Panc1 (cell line): ENCODE measurements around the gene MEP1A.

Source experiments
- POLR2AphosphoS5 ChIP-seq: IDR thresholded peaks from 2 replicates; pipeline ENCODE4 v1.6.1; 2012; ENCODE audit warnings: mild to moderate bottlenecking, low read depth, low read length, moderate library complexity
- TF ChIP-seq, protein P1 (sequence below): fragments of 450-650 bp; IDR thresholded peaks from 2 replicates; pipeline ENCODE4 v1.5.1; 2017; ENCODE audit warnings: mild to moderate bottlenecking
- TF ChIP-seq, protein P2 (sequence below), 2 experiments: IDR thresholded peaks; 2 replicates each; pipeline ENCODE4 v1.6.1; 2011 to 2012; ENCODE audit warnings: low read depth in 2 of 2, control low read depth in 1 of 2, low read length in 1 of 2, mild to moderate bottlenecking in 1 of 2, moderate library complexity in 1 of 2; ENCODE audit not compliant: insufficient read depth in 1 of 2

DNA sequence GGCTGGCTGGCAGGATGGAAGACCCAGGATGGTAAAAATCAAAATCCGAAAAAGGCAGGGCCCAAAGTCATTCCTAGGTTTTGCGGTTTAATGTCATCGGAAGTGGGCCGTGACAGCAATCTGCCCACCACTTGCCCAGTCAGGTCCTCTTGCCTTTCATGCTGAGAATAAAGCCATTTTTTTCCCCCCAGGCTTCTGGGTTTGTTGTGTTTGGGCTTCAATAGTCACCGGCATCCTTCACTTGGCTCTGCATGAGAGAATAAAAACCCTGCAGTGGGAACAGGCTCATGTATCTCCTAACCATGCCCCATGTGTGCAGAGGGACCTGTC, 56.1 kb downstream of the MEP1A start:
- TF ChIP-seq, protein P1, sequence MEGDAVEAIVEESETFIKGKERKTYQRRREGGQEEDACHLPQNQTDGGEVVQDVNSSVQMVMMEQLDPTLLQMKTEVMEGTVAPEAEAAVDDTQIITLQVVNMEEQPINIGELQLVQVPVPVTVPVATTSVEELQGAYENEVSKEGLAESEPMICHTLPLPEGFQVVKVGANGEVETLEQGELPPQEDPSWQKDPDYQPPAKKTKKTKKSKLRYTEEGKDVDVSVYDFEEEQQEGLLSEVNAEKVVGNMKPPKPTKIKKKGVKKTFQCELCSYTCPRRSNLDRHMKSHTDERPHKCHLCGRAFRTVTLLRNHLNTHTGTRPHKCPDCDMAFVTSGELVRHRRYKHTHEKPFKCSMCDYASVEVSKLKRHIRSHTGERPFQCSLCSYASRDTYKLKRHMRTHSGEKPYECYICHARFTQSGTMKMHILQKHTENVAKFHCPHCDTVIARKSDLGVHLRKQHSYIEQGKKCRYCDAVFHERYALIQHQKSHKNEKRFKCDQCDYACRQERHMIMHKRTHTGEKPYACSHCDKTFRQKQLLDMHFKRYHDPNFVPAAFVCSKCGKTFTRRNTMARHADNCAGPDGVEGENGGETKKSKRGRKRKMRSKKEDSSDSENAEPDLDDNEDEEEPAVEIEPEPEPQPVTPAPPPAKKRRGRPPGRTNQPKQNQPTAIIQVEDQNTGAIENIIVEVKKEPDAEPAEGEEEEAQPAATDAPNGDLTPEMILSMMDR = no peak
- TF ChIP-seq POLR2AphosphoS5 = no peak
- TF ChIP-seq, protein P2, sequence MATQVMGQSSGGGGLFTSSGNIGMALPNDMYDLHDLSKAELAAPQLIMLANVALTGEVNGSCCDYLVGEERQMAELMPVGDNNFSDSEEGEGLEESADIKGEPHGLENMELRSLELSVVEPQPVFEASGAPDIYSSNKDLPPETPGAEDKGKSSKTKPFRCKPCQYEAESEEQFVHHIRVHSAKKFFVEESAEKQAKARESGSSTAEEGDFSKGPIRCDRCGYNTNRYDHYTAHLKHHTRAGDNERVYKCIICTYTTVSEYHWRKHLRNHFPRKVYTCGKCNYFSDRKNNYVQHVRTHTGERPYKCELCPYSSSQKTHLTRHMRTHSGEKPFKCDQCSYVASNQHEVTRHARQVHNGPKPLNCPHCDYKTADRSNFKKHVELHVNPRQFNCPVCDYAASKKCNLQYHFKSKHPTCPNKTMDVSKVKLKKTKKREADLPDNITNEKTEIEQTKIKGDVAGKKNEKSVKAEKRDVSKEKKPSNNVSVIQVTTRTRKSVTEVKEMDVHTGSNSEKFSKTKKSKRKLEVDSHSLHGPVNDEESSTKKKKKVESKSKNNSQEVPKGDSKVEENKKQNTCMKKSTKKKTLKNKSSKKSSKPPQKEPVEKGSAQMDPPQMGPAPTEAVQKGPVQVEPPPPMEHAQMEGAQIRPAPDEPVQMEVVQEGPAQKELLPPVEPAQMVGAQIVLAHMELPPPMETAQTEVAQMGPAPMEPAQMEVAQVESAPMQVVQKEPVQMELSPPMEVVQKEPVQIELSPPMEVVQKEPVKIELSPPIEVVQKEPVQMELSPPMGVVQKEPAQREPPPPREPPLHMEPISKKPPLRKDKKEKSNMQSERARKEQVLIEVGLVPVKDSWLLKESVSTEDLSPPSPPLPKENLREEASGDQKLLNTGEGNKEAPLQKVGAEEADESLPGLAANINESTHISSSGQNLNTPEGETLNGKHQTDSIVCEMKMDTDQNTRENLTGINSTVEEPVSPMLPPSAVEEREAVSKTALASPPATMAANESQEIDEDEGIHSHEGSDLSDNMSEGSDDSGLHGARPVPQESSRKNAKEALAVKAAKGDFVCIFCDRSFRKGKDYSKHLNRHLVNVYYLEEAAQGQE (IDR thresholded peaks at IDR 0.05; ENCODE audit: insufficient read depth in 1 of 2, low read depth in 2 of 2, low read length in 1 of 2) = no peak
